ENCODE results near the gene SLC22A7. TPM values are rescaled to one million over a fixed set of nuclear protein-coding genes. Genes with fewer than 3 reads are reported as not detected.

Gene SLC22A7
- total and polyA plus RNA-seq, 4 donors, result 143 to 495 (median 228) TPM

- 93% methylated on average over 5 of the region's 5 CpGs for WGBS
- TF ChIP-seq HNF4G (IDR thresholded peaks at IDR 0.05) (no peak), TAF1 (conservative IDR thresholded peaks at IDR 0.05) (no peak), SP1 (IDR thresholded peaks at IDR 0.05) (no peak), REST (IDR thresholded peaks at IDR 0.05) (no peak), FOXA1 (IDR thresholded peaks at IDR 0.05) (no peak), YY1 (IDR thresholded peaks at IDR 0.05) (no peak), RXRA (IDR thresholded peaks at IDR 0.05) (no peak), MAX (IDR thresholded peaks at IDR 0.05) (no peak), CTCF (IDR thresholded peaks at IDR 0.05; ENCODE audit: low read depth, low read length, missing input control) (no peak), HNF4A (conservative IDR thresholded peaks at IDR 0.05) (no peak), ZBTB33 (IDR thresholded peaks at IDR 0.05) (no peak), FOXA2 (IDR thresholded peaks at IDR 0.05) (no peak), NR2F2 (IDR thresholded peaks at IDR 0.05) (no peak), ATF3 (IDR thresholded peaks at IDR 0.05) (no peak), JUND (IDR thresholded peaks at IDR 0.05) (no peak), RAD21 (IDR thresholded peaks at IDR 0.05) (no peak), GABPA (IDR thresholded peaks at IDR 0.05 in 1 of 2, conservative IDR thresholded peaks at IDR 0.05 in 1 of 2) (no peak), EGR1 (IDR thresholded peaks at IDR 0.05; ENCODE audit: low read depth in 2 of 2) (no peak)
- DNase-seq (ENCODE audit: low spot score), result no peak
- peaks cover 6 to 45% (median 35%) of the 10 kb centered on the region in 4 donors for H3K4me1 ChIP-seq (ENCODE audit: control insufficient read depth in 4 of 4, insufficient read depth in 4 of 4, low read length in 3 of 4)
- no peak overlapping the region for H3K9ac ChIP-seq (ENCODE audit: low read depth in 1 of 2, low read length in 2 of 2)
- H3K36me3 ChIP-seq (ENCODE audit: control insufficient read depth in 4 of 4, insufficient read depth in 3 of 4, low read depth in 1 of 4, low read length in 3 of 4), result peaks cover 0 to 5% (median 3%) of the 10 kb centered on the region in 4 donors
- no peaks in the 10 kb centered on the region for H3K9me3 ChIP-seq (ENCODE audit: control insufficient read depth in 4 of 4, low read length in 3 of 4)
- H3K27ac ChIP-seq (ENCODE audit: low read depth in 1 of 2, low read length in 2 of 2), result peak overlapping the region; percentile 34 to 85
- no peak overlapping the region for H3K4me3 ChIP-seq (ENCODE audit: low read depth in 1 of 3, low read length in 3 of 3)
- no peaks in the 10 kb centered on the region for H3K27me3 ChIP-seq (ENCODE audit: control insufficient read depth in 4 of 4, insufficient read depth in 4 of 4, low read length in 3 of 4)
Observed at GRCh38 chr6:43296780-43297497, 1.1 kb upstream of the SLC22A7 start.

All from liver (tissue), 9 donors.